Esophagus muscularis mucosa (tissue), 4 donors: ENCODE measurements around the gene BORCS5. TPM values are rescaled to one million over a fixed set of nuclear protein-coding genes. Genes with fewer than 3 reads are reported as not detected.

Experiments
- DNase-seq: peaks from one replicate; pipeline ENCODE4 v3.0.0-alpha.2; 2017; ENCODE audit errors: extremely low spot score
- H3K27ac ChIP-seq, 4 donors: fragments of 200-600 bp; sonication (generic); replicated peaks in 1 of 4; 1 replicate in 3 of 4; 2 replicates in 1 of 4; pipeline ENCODE4 v1.5.1; 2016 to 2019; ENCODE audit warnings: mild to moderate bottlenecking in 1 of 4
- H3K27me3 ChIP-seq, 4 donors: fragments of 200-600 bp; sonication (generic); one replicate each; pipeline versions ENCODE4 v1.5.1 to v1.6.0; 2016 to 2019
- H3K36me3 ChIP-seq, 4 donors: fragments of 200-600 bp; sonication (generic); one replicate each; pipeline ENCODE4 v1.5.1; 2016 to 2019
- H3K4me1 ChIP-seq, 4 donors: fragments of 200-600 bp; sonication (generic); one replicate each; pipeline ENCODE4 v1.5.1; 2016 to 2019
- H3K4me3 ChIP-seq, 4 donors: fragments of 200-600 bp; sonication (generic); 1 replicate in 2 of 4; 2 replicates in 2 of 4; pipeline ENCODE4 v1.5.1; 2016 to 2019; ENCODE audit warnings: mild to moderate bottlenecking in 4 of 4, moderate library complexity in 1 of 4
- H3K9me3 ChIP-seq, 4 donors: fragments of 200-600 bp; sonication (generic); 1 replicate in 3 of 4; 2 replicates in 1 of 4; pipeline ENCODE4 v1.5.1; 2016 to 2019
- CTCF ChIP-seq, 3 experiments: fragments of 200-600 bp in 2 of 3; fragments of 450-650 bp in 1 of 3; sonication (generic) in 2 of 3; IDR thresholded peaks; one replicate each; pipeline ENCODE4 v1.5.1; 2017 to 2019; ENCODE audit warnings: antibody characterized with exemption in 3 of 3, mild to moderate bottlenecking in 2 of 3, moderate library complexity in 1 of 3
- EP300 ChIP-seq: sonication (generic); formaldehyde crosslinking; IDR thresholded peaks from one replicate; pipeline ENCODE4 v1.6.1; 2017; ENCODE audit warnings: antibody characterized with exemption
- POLR2A ChIP-seq: fragments of 450-650 bp; IDR thresholded peaks from one replicate; pipeline ENCODE4 v1.6.1; 2017; ENCODE audit warnings: antibody characterized with exemption, moderate library complexity, mild to moderate bottlenecking, low read depth
- POLR2AphosphoS5 ChIP-seq, 2 donors: sonication (generic); formaldehyde crosslinking; IDR thresholded peaks; one replicate each; pipeline ENCODE4 v1.6.1; 2017; ENCODE audit warnings: antibody characterized with exemption in 2 of 2
- WGBS: methylation state at CpG from one replicate; pipeline ENCODE4 v1.1.5; 2018; 5-methylcytosine and 5-hydroxymethylcytosine counted together
- intact Hi-C: fragments of 100-400 bp; cut with DNase I; formaldehyde crosslinking; loops from one replicate; pipeline ENCODE4 v1.15.1; 2023
- total RNA-seq, 4 donors: library from RNA; depleted of rRNA; stranded (reverse); fragments of >200 nt; gene quantifications; one replicate each; pipeline versions ENCODE4 v1.1.0 to v1.2.1, GENCODE V29; 2016

BORCS5 gene
- total RNA-seq, 4 donors from 2014 or later, result 16.5 to 25.0 (median 19.0) TPM

- H3K4me1 ChIP-seq, result peaks cover 0 to 7% (median 0%) of the 10 kb centered on the region in 4 donors
- DNase-seq, result no peak
- no peak overlapping the region for H3K27ac ChIP-seq
- no peaks in the 10 kb centered on the region for H3K36me3 ChIP-seq
- TF ChIP-seq POLR2A (no peak), POLR2AphosphoS5 (IDR thresholded peaks at IDR 0.05) (no peak), EP300 (no peak), CTCF (IDR thresholded peaks at IDR 0.05) (no peak)
- H3K4me3 ChIP-seq, result no peak overlapping the region
- intact Hi-C loops, result no loop called here
- no peaks in the 10 kb centered on the region for H3K9me3 ChIP-seq
- no peaks in the 10 kb centered on the region for H3K27me3 ChIP-seq
These were observed 97.4 kb downstream of the BORCS5 start for GRCh38 chr12:12454315-12454714.

- DNase-seq, result no peak
- Histone ChIP-seq H3K27me3 (no peaks in the 10 kb centered on the region), H3K27ac (no peak overlapping the region), H3K4me3 (no peak overlapping the region), H3K4me1 (peaks cover 0 to 14% (median 3%) of the 10 kb centered on the region in 4 donors), H3K9me3 (no peaks in the 10 kb centered on the region), H3K36me3 (no peaks in the 10 kb centered on the region)
- TF ChIP-seq CTCF (IDR thresholded peaks at IDR 0.05), result no peak
- TF ChIP-seq POLR2AphosphoS5 (IDR thresholded peaks at IDR 0.05), result no peak
- TF ChIP-seq POLR2A, result no peak
- no peak for TF ChIP-seq EP300
- WGBS, result 86% methylated on average over 5 of the region's 5 CpGs
- intact Hi-C loops, result no loop called here
These were observed 99.8 kb downstream of the BORCS5 start for GRCh38 chr12:12456637-12457036.

- H3K27me3 ChIP-seq, result no peaks in the 10 kb centered on the region
- H3K36me3 ChIP-seq, result peaks cover 0 to 12% (median 5%) of the 10 kb centered on the region in 4 donors
- DNase-seq, result no peak
- intact Hi-C loops, result no loop called here
- no peak overlapping the region for H3K4me3 ChIP-seq
- H3K9me3 ChIP-seq, result no peaks in the 10 kb centered on the region
- TF ChIP-seq POLR2AphosphoS5 (IDR thresholded peaks at IDR 0.05), result no peak
- no peak for TF ChIP-seq EP300
- TF ChIP-seq CTCF (IDR thresholded peaks at IDR 0.05), result no peak
- no peak for TF ChIP-seq POLR2A
- 89% methylated on average over 8 of the region's 8 CpGs for WGBS
- H3K4me1 ChIP-seq, result peaks cover 0 to 15% (median 3%) of the 10 kb centered on the region in 4 donors
- H3K27ac ChIP-seq, result no peak overlapping the region
These were observed 104.4 kb downstream of the BORCS5 start for GRCh38 chr12:12460935-12461922.

- Histone ChIP-seq H3K27me3 (no peaks in the 10 kb centered on the region), H3K4me1 (peaks cover 0 to 15% (median 3%) of the 10 kb centered on the region in 4 donors), H3K36me3 (peaks cover 0 to 14% (median 7%) of the 10 kb centered on the region in 4 donors), H3K4me3 (no peak overlapping the region), H3K9me3 (no peaks in the 10 kb centered on the region), H3K27ac (no peak overlapping the region)
- intact Hi-C loops, result no loop called here
- no peak for DNase-seq
- 79% methylated on average over 5 of the region's 5 CpGs for WGBS
- TF ChIP-seq EP300 (no peak), POLR2AphosphoS5 (IDR thresholded peaks at IDR 0.05) (no peak), CTCF (IDR thresholded peaks at IDR 0.05) (no peak), POLR2A (no peak)
These were observed 105.0 kb downstream of the BORCS5 start for GRCh38 chr12:12461923-12462315.
